Stimulated activated CD4-positive, alpha-beta T cell treated with anti-CD3 and anti-CD28 coated beads, Interleukin-4, amount 100 ng/mL, for 4 hours (primary cell): ENCODE results near the gene PRDM16.

Experiments
- DNase-seq, 2 experiments: peaks; one replicate each; pipeline ENCODE4 v3.0.0-alpha.2; 2020

PRDM16 gene

GRCh38 chr1:3056641-3057040 lies 12.4 kb upstream of the PRDM16 start:
- no peak for DNase-seq

GRCh38 chr1:3058263-3059030 lies 10.6 kb upstream of the PRDM16 start:
- no peak for DNase-seq

- no peak for DNase-seq
Measured at GRCh38 chr1:3060127-3060526, 8.9 kb upstream of the PRDM16 start.

GRCh38 chr1:3060601-3061551 lies 8.1 kb upstream of the PRDM16 start:
- DNase-seq = no peak

GRCh38 chr1:3061566-3061965 lies 7.4 kb upstream of the PRDM16 start:
- no peak for DNase-seq

GRCh38 chr1:3061981-3062615 lies 6.9 kb upstream of the PRDM16 start:
- no peak for DNase-seq

GRCh38 chr1:3062616-3063378 lies 6.2 kb upstream of the PRDM16 start:
- DNase-seq = no peak

GRCh38 chr1:3063379-3064295 lies 5.4 kb upstream of the PRDM16 start:
- no peak for DNase-seq

GRCh38 chr1:3064296-3064850 lies 4.6 kb upstream of the PRDM16 start:
- DNase-seq = no peak

GRCh38 chr1:3064901-3065300 lies 4.1 kb upstream of the PRDM16 start:
- no peak for DNase-seq

GRCh38 chr1:3065396-3065795 lies 3.6 kb upstream of the PRDM16 start:
- DNase-seq = no peak

- DNase-seq = no peak
Measured at GRCh38 chr1:3065797-3066196, 3.2 kb upstream of the PRDM16 start.

GRCh38 chr1:3066250-3066711 lies 2.7 kb upstream of the PRDM16 start:
- DNase-seq = no peak

- no peak for DNase-seq
Measured at GRCh38 chr1:3066826-3067225, 2.2 kb upstream of the PRDM16 start.

GRCh38 chr1:3067301-3067670 lies 1.7 kb upstream of the PRDM16 start:
- DNase-seq = no peak

GRCh38 chr1:3067671-3068563 lies 1.1 kb upstream of the PRDM16 start:
- DNase-seq = no peak

- peak in 1 of 2 experiments; percentile 8 for DNase-seq
Measured at GRCh38 chr1:3069491-3070308, 697 bp downstream of the PRDM16 start.

- no peak for DNase-seq
Measured at GRCh38 chr1:3070309-3070643, 1.3 kb downstream of the PRDM16 start.
